Ovary (tissue), 9 donors: ENCODE results near the gene DMRT2. TPM values are rescaled to one million over a fixed set of nuclear protein-coding genes. Genes with fewer than 3 reads are reported as not detected.

Source experiments
- DNase-seq, 5 donors: peaks; one replicate each; pipeline ENCODE4 v3.0.0-alpha.2; 2019 to 2020
- H3K27ac ChIP-seq, 2 donors: fragments of 200-600 bp; one replicate each; pipeline versions ENCODE4 v1.5.1 to v1.8.0; 2019 to 2022
- H3K27me3 ChIP-seq: fragments of 200-600 bp; one replicate; pipeline ENCODE4 v1.8.0; 2022
- H3K36me3 ChIP-seq: fragments of 200-600 bp; sonication (generic); one replicate; pipeline ENCODE4 v1.5.1; 2019
- H3K4me1 ChIP-seq: one replicate; pipeline ENCODE4 v1.8.1; 2013; ENCODE audit warnings: mild to moderate bottlenecking, moderate library complexity; ENCODE audit not compliant: insufficient read depth
- H3K4me3 ChIP-seq: fragments of 200-600 bp; sonication (generic); one replicate; pipeline ENCODE4 v1.5.1; 2017
- H3K9me3 ChIP-seq, 2 donors: fragments of 200-600 bp in 1 of 2; sonication (generic) in 1 of 2; one replicate each; pipeline versions ENCODE4 v1.5.1 to v1.8.1; 2013 to 2019; ENCODE audit warnings: mild to moderate bottlenecking in 1 of 2, moderate library complexity in 1 of 2
- EP300 ChIP-seq: sonication (generic); formaldehyde crosslinking; IDR thresholded peaks from one replicate; pipeline ENCODE4 v1.6.1; 2017; ENCODE audit warnings: antibody characterized with exemption
- POLR2A ChIP-seq: fragments of 450-650 bp; IDR thresholded peaks from one replicate; pipeline ENCODE4 v1.6.1; 2017; ENCODE audit warnings: antibody characterized with exemption, mild to moderate bottlenecking, moderate library complexity
- WGBS, 3 donors: extraction: QIAGEN DNeasy Blood & Tissue Kit in 1 of 3; methylation state at CpG; one replicate each; pipeline versions ENCODE4 v1.1.5 to v1.1.7; 2013 to 2017; 5-methylcytosine and 5-hydroxymethylcytosine counted together
- intact Hi-C, 4 donors: fragments of 100-400 bp; cut with DNase I; formaldehyde crosslinking; loops; one replicate each; pipeline versions ENCODE4 v1.11.0 to v1.15.1; 2022 to 2023
- polyA plus RNA-seq, 2 donors: library from polyadenylated mRNA; stranded (reverse); fragments of 200-250 nt in 1 of 2; fragments of 350-450 nt in 1 of 2; fragmentation: Illumina TruSeq in 1 of 2; extraction: RNeasy Lipid Tissue Mini Kit (QIAGEN cat#74804) in 1 of 2; gene quantifications; one replicate each; pipeline ENCODE4 v1.2.3, GENCODE V29; 2013 to 2014
- total RNA-seq, 7 donors: library from RNA; depleted of rRNA in 2 of 7; stranded (reverse); fragments of >200 nt in 2 of 7; fragmentation: NEBNext Ultra II Directional in 3 of 7; extraction: Animal tissue kit (Norgen Biotek cat#: 25700) in 3 of 7; gene quantifications; one replicate each; pipeline versions ENCODE4 v1.1.0 to v1.2.4, GENCODE V29; 2016 to 2023
- TF ChIP-seq, protein P1 (sequence below), 3 donors: fragments of 450-650 bp in 2 of 3; fragments of 200-600 bp in 1 of 3; IDR thresholded peaks; one replicate each; pipeline versions ENCODE4 v1.5.1 to v1.8.0; 2016 to 2022; ENCODE audit warnings: antibody characterized with exemption in 3 of 3, mild to moderate bottlenecking in 1 of 3
- donor health status: DM: no; HTN: no; CAD: no; lungs with moderate emphysema.
- donor health status: DM: no; HTN: no; CAD: no.
- donor health status: Bipolar disorder and iron deficiency.
- donor health status: DM: yes; HTN: yes; CAD: no.
- donor health status: DM: no; HTN: no; CAD: no.
- donor health status: DM: yes; HTN: yes; CAD: no.

DMRT2 gene
- total and polyA plus RNA-seq, 9 donors = 0.10 to 0.17 TPM; not detected in 7

GRCh38 chr9:1070692-1071091, 20.5 kb downstream of the DMRT2 start:
- intact Hi-C loops = no loop called here
- 49 to 62% (median 56%) methylated on average over 3 of the region's 3 CpGs for WGBS, 3 donors
- TF ChIP-seq EP300 (no peak), POLR2A (no peak)
- TF ChIP-seq, protein P1, sequence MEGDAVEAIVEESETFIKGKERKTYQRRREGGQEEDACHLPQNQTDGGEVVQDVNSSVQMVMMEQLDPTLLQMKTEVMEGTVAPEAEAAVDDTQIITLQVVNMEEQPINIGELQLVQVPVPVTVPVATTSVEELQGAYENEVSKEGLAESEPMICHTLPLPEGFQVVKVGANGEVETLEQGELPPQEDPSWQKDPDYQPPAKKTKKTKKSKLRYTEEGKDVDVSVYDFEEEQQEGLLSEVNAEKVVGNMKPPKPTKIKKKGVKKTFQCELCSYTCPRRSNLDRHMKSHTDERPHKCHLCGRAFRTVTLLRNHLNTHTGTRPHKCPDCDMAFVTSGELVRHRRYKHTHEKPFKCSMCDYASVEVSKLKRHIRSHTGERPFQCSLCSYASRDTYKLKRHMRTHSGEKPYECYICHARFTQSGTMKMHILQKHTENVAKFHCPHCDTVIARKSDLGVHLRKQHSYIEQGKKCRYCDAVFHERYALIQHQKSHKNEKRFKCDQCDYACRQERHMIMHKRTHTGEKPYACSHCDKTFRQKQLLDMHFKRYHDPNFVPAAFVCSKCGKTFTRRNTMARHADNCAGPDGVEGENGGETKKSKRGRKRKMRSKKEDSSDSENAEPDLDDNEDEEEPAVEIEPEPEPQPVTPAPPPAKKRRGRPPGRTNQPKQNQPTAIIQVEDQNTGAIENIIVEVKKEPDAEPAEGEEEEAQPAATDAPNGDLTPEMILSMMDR (IDR thresholded peaks at IDR 0.05) = no peak
- Histone ChIP-seq H3K4me1 (no peaks in the 10 kb centered on the region), H3K36me3 (no peaks in the 10 kb centered on the region), H3K4me3 (no peak overlapping the region), H3K9me3 (no peaks in the 10 kb centered on the region), H3K27ac (no peak overlapping the region), H3K27me3 (no peaks in the 10 kb centered on the region)
- DNase-seq = no peak

- Histone ChIP-seq H3K27me3 (no peaks in the 10 kb centered on the region), H3K36me3 (no peaks in the 10 kb centered on the region), H3K4me3 (no peak overlapping the region), H3K9me3 (no peaks in the 10 kb centered on the region), H3K27ac (no peak overlapping the region), H3K4me1 (no peaks in the 10 kb centered on the region)
- no peak for TF ChIP-seq EP300
- TF ChIP-seq POLR2A = no peak
- TF ChIP-seq, protein P1 (IDR thresholded peaks at IDR 0.05) = no peak
- WGBS, 3 donors = 63 to 71% (median 70%) methylated on average over 3 of the region's 3 CpGs
- no peak for DNase-seq
- intact Hi-C loops = no loop called here
Measured at GRCh38 chr9:1071730-1072129, 21.6 kb downstream of the DMRT2 start.

DNA sequence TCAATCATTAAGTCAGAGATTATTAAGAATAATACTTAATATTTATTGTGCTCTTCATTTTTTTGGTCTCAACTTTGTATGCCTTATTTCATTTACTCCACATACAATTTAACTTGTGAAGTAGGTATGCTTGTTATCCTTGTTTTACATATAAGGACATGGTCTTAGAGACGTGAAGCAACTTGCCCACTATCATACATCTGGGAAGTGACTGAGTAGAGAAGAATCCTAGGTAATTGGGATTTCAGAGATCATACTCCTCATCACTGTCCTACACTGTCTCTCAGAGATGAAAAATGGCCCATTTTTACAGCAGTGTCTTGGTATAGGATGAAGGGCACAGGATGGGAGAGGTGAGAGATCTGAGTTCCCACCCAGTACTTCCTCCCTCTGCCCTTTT, 23.3 kb downstream of the DMRT2 start:
- intact Hi-C loops = no loop called here

DNA sequence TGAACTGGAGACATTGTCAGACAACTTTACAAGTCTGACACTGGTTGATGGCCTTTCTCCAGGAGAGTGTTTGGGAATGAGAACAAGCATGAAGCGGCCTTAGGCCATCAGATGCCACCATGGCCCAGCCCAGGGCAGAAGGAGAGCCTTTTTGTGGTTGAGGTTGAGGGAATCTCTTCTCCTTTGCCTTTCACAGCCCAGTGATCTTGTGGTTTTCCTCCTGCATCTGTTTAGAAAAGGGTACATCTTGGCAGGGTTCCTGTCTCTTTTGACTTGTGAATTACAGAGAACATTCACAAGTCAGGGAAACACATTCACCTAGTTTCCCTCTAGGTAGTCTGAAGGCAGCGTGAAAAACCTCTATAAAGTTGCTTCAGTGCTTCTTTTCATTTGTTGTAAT, 27.5 kb downstream of the DMRT2 start:
- no peak overlapping the region for H3K4me3 ChIP-seq
- no peak for TF ChIP-seq POLR2A
- no peak overlapping the region for H3K27ac ChIP-seq
- 62 to 78% (median 74%) methylated on average over 2 of the region's 2 CpGs for WGBS, 3 donors
- no peak for DNase-seq
- intact Hi-C loops = no loop called here
- H3K27me3 ChIP-seq = no peaks in the 10 kb centered on the region
- no peaks in the 10 kb centered on the region for H3K4me1 ChIP-seq
- no peaks in the 10 kb centered on the region for H3K36me3 ChIP-seq
- no peaks in the 10 kb centered on the region for H3K9me3 ChIP-seq

More for the DNA sequence above, 23.3 kb downstream of the DMRT2 start:
- DNase-seq = no peak
- Histone ChIP-seq H3K27ac (no peak overlapping the region), H3K4me3 (no peak overlapping the region), H3K4me1 (no peaks in the 10 kb centered on the region), H3K9me3 (no peaks in the 10 kb centered on the region), H3K27me3 (no peaks in the 10 kb centered on the region), H3K36me3 (no peaks in the 10 kb centered on the region)
- TF ChIP-seq POLR2A = no peak
- TF ChIP-seq, protein P1 (IDR thresholded peaks at IDR 0.05) = no peak
- no peak for TF ChIP-seq EP300
- WGBS, 3 donors = 52 to 65% (median 55%) methylated on average over 1 of the region's 1 CpG

DNA sequence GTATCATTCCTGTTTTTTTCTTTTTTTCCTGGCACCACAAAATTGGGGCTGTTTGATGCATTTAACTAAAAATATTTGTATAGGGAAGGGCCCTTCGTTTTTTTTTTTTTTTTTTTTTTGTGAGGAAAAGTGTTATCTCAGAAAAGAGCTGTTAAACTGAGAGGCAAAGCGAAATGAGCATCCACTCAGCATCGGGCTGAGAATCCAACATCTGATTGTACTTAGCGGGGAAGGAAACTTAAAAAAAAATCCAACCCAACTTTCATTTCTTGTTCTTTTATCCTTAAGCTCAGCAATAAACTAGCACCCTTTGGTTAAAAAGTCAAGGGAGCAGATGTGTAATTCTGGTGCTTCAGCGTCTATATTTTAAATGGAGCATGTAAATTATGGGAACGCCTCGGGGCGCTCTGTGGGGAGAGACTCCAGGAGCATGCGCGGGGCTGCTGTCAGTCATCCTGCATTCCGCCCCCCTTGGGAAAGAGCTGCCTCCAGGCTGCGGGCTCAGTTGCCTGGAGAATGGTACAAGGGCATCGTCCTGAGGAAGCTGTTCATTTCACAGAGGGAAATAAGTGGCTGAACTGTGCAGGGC, 33.3 kb downstream of the DMRT2 start:
- Histone ChIP-seq H3K27me3 (no peaks in the 10 kb centered on the region), H3K4me1 (no peaks in the 10 kb centered on the region), H3K4me3 (no peak overlapping the region), H3K9me3 (no peaks in the 10 kb centered on the region), H3K36me3 (no peaks in the 10 kb centered on the region), H3K27ac (no peak overlapping the region)
- intact Hi-C loops = no loop called here
- WGBS, 3 donors = 2 to 12% (median 8%) methylated on average over 13 of the region's 13 CpGs
- DNase-seq = no peak
- TF ChIP-seq EP300 (no peak), POLR2A (no peak)
- TF ChIP-seq, protein P1 (IDR thresholded peaks at IDR 0.05) = no peak
